Natural killer cell (primary cell): ENCODE measurements around the gene P3H3. TPM values are rescaled to one million over a fixed set of nuclear protein-coding genes. Genes with fewer than 3 reads are reported as not detected.

Experiments
- ATAC-seq, 3 donors: fragments of 150-1000 bp in 2 of 3; fragments of 200-7000 bp in 1 of 3; cut with Tn5 transposase; 1 replicate in 1 of 3; 2 replicates in 2 of 3; pipeline ENCODE4 v1.10.0; 2021; ENCODE audit warnings: mild to moderate bottlenecking in 2 of 3, moderate library complexity in 2 of 3
- DNase-seq, 2 donors: peaks; one replicate each; pipeline versions ENCODE4 v3.0.0 to v3.0.0-alpha.2; 2013 to 2021; ENCODE audit warnings: mixed read lengths in 1 of 2
- H3K27ac ChIP-seq: one replicate; pipeline ENCODE4 v1.5.1; 2013; ENCODE audit warnings: mild to moderate bottlenecking, low read length
- H3K27me3 ChIP-seq: one replicate; pipeline ENCODE4 v1.6.1; 2013; ENCODE audit warnings: low read length; ENCODE audit not compliant: control insufficient read depth, insufficient read depth
- H3K36me3 ChIP-seq: one replicate; pipeline ENCODE4 v1.6.1; 2013; ENCODE audit warnings: low read length; ENCODE audit not compliant: control insufficient read depth, insufficient read depth
- H3K4me1 ChIP-seq: one replicate; pipeline ENCODE4 v1.6.1; 2013; ENCODE audit warnings: low read length; ENCODE audit not compliant: control insufficient read depth, insufficient read depth
- H3K4me3 ChIP-seq: one replicate; pipeline ENCODE4 v1.5.1; 2013; ENCODE audit warnings: low read length
- H3K9me3 ChIP-seq: one replicate; pipeline ENCODE4 v1.6.1; 2013; ENCODE audit warnings: low read length; ENCODE audit not compliant: control insufficient read depth, insufficient read depth
- H3K27ac Mint-ChIP-seq, 2 donors: one replicate each; pipeline ENCODE4 v1.8.0; 2022; ENCODE audit warnings: mild to moderate bottlenecking in 2 of 2, mixed read lengths in 2 of 2, moderate library complexity in 1 of 2
- H3K27me3 Mint-ChIP-seq, 2 donors: one replicate each; pipeline ENCODE4 v1.8.0; 2022; ENCODE audit warnings: low read depth in 2 of 2, mixed read lengths in 2 of 2
- H3K36me3 Mint-ChIP-seq: one replicate; pipeline ENCODE4 v1.8.0; 2022; ENCODE audit warnings: mixed read lengths
- H3K4me1 Mint-ChIP-seq, 2 donors: one replicate each; pipeline ENCODE4 v1.8.0; 2022; ENCODE audit warnings: mixed read lengths in 2 of 2
- H3K4me3 Mint-ChIP-seq: one replicate; pipeline ENCODE4 v1.8.0; 2022; ENCODE audit warnings: mild to moderate bottlenecking, moderate library complexity, mixed read lengths
- H3K9me3 Mint-ChIP-seq, 2 donors: one replicate each; pipeline ENCODE4 v1.8.0; 2022; ENCODE audit warnings: mixed read lengths in 2 of 2
- WGBS: methylation state at CpG from one replicate; pipeline ENCODE4 v1.1.7; 2013; ENCODE audit warnings: missing lambda C conversion rate; ENCODE audit not compliant: insufficient coverage; 5-methylcytosine and 5-hydroxymethylcytosine counted together
- intact Hi-C: fragments of 100-400 bp; cut with micrococcal nuclease; formaldehyde crosslinking; loops from one replicate; pipeline ENCODE4 v1.14.2; 2022
- total RNA-seq, 4 donors: library from RNA; stranded (reverse); fragments of 120-200 nt in 1 of 4; gene quantifications; one replicate each; pipeline versions ENCODE4 v1.2.3 to v1.2.4, GENCODE V29; 2013 to 2022
- TF ChIP-seq, protein P1 (sequence below): fragments of 200-600 bp; IDR thresholded peaks from one replicate; pipeline ENCODE4 v1.8.0; 2022; ENCODE audit warnings: antibody characterized with exemption

Gene P3H3
- total RNA-seq, 3 donors from 2014 or later (not counting 1 experiment from before 2014, with no cell fraction given): 0.72 to 1.8 TPM; not detected in 1

DNA sequence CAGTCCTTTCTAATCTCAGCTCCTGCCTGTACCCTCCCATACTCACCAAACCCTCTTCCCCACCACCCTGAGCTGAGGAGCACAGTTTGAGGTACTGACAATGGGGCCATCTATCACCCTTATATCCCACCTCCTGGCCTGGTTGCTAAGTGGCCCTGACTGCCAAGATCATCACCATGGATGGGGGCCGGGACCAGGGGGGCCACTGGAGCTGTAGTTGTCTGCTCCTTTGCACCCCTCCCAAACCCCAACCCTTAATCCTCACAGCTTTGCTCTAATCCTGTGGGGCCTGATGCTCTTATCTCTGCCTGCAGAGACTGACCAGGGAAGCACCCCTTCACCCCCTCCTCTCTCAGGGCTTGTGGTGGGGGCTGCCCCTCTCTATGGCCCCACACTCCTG, 12.1 kb downstream of the P3H3 start:
- no peaks in the 10 kb centered on the region for H3K9me3 ChIP-seq
- Mint-ChIP-seq H3K36me3 (no peaks in the 10 kb centered on the region), H3K27ac (no peak overlapping the region), H3K4me1 (no peaks in the 10 kb centered on the region), H3K27me3 (no peaks in the 10 kb centered on the region), H3K9me3 (no peaks in the 10 kb centered on the region), H3K4me3 (no peak overlapping the region)
- 81% methylated on average over 1 of the region's 1 CpG for WGBS
- no peaks in the 10 kb centered on the region for H3K27me3 ChIP-seq
- H3K27ac ChIP-seq: no peak overlapping the region
- intact Hi-C loops: no loop called here
- ATAC-seq (no peak), DNase-seq (no peak)
- no peaks in the 10 kb centered on the region for H3K36me3 ChIP-seq
- H3K4me3 ChIP-seq: no peak overlapping the region
- TF ChIP-seq, protein P1, sequence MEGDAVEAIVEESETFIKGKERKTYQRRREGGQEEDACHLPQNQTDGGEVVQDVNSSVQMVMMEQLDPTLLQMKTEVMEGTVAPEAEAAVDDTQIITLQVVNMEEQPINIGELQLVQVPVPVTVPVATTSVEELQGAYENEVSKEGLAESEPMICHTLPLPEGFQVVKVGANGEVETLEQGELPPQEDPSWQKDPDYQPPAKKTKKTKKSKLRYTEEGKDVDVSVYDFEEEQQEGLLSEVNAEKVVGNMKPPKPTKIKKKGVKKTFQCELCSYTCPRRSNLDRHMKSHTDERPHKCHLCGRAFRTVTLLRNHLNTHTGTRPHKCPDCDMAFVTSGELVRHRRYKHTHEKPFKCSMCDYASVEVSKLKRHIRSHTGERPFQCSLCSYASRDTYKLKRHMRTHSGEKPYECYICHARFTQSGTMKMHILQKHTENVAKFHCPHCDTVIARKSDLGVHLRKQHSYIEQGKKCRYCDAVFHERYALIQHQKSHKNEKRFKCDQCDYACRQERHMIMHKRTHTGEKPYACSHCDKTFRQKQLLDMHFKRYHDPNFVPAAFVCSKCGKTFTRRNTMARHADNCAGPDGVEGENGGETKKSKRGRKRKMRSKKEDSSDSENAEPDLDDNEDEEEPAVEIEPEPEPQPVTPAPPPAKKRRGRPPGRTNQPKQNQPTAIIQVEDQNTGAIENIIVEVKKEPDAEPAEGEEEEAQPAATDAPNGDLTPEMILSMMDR: no peak
- peaks cover 4% of the 10 kb centered on the region for H3K4me1 ChIP-seq

DNA sequence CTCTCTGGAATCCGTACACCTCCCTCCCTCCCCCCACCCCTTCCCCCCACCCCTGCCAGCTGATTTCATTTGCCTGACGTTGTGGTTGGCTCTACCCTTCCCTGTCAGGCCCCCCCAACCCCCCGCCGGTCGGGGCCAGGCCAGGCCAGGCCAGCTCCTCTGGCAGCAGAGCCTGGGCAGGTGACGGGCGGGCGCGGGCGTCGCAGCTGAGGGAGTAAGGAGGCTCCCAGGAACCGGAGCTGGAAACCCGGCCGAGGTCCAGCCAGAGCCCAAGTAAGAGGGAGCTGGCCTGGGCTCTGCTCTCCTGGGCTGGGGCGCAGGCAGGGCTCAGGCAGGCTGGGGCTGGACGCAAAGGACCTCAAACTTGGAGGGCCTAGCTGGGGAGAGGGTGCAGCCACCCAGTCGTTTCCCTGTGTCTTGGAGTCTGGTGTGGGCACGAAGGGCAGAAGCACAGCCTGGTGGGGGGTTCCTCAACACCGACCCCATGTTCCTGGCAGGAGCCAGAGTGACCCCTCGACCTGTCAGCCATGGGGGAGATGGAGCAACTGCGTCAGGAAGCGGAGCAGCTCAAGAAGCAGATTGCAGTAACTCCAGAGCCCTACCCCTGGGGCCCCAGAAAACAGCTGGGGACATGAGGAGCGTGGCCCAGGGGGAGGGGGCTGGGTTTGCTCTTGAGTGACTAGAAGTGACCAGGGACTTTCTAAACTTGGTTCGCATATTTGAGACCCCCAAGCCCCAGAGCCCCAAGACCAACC, 12.7 kb downstream of the P3H3 start, which contains the start of gene GNB3:
GNB3 (plus strand) TSS at position 165 of the 755 bp plus-strand sequence; CDS start at position 528, 363 bp downstream.
- Mint-ChIP-seq H3K27ac (no peak within 1 kb of the TSS), H3K4me1 (no peaks in the 10 kb centered on the region), H3K9me3 (no peaks in the 10 kb centered on the region), H3K36me3 (no peaks in the 10 kb centered on the region), H3K27me3 (no peaks in the 10 kb centered on the region), H3K4me3 (no peak within 1 kb of the TSS)
- DNase-seq: no peak
- WGBS: 86% methylated on average over 24 of the region's 24 CpGs
- no peak within 1 kb of the TSS for H3K4me3 ChIP-seq
- no peaks in the 10 kb centered on the region for H3K9me3 ChIP-seq
- TF ChIP-seq, protein P1: no peak
- no peaks in the 10 kb centered on the region for H3K27me3 ChIP-seq
- peaks cover 1% of the 10 kb centered on the region for H3K4me1 ChIP-seq
- intact Hi-C loops: no loop called here
- H3K27ac ChIP-seq: no peak within 1 kb of the TSS
- H3K36me3 ChIP-seq: no peaks in the 10 kb centered on the region
- no peak for ATAC-seq

DNA sequence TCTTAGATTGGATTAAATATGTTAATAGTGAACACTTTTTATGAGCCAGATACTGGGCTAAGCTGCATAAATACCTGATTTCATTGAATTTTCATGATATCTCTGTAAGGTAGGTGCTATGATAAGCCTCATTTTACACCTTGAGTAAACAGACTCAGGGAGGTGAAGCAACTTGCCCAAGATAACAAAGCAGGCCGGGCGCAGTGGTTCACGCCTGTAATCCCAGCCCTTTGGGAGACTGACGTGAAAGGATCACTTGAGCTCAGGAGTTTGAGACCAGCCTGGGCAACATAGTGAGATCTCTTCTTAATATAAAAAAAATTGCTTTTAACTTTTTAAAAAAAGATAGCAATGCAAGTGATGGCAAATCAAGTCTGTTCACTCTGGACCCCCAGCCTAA, 13.9 kb downstream of the P3H3 start:
- intact Hi-C loops: no loop called here
- TF ChIP-seq, protein P1: no peak
- Mint-ChIP-seq H3K27me3 (no peaks in the 10 kb centered on the region), H3K4me1 (no peaks in the 10 kb centered on the region), H3K27ac (no peak overlapping the region), H3K9me3 (no peaks in the 10 kb centered on the region), H3K4me3 (no peak overlapping the region), H3K36me3 (no peaks in the 10 kb centered on the region)
- H3K4me1 ChIP-seq: no peaks in the 10 kb centered on the region
- H3K4me3 ChIP-seq: no peak overlapping the region
- no peaks in the 10 kb centered on the region for H3K9me3 ChIP-seq
- no peaks in the 10 kb centered on the region for H3K27me3 ChIP-seq
- no peak overlapping the region for H3K27ac ChIP-seq
- DNase-seq: no peak
- 96% methylated on average over 4 of the region's 4 CpGs for WGBS
- H3K36me3 ChIP-seq: no peaks in the 10 kb centered on the region
- no peak for ATAC-seq
